Measurements from ENCODE around the gene PRICKLE2. TPM values are rescaled to one million over a fixed set of nuclear protein-coding genes. Genes with fewer than 3 reads are reported as not detected.

Gene PRICKLE2
- total and polyA plus RNA-seq, 2 experiments from 2014 or later: 8.5 to 30.3 TPM

- H3K9me3 ChIP-seq (ENCODE audit: low read depth): no peaks in the 10 kb centered on the region
- H3K79me2 ChIP-seq: peaks cover 22% of the 10 kb centered on the region
- H2AFZ ChIP-seq: no peak overlapping the region
- H3K36me3 ChIP-seq (replicated peaks; ENCODE audit: insufficient read depth, low read depth): no peaks in the 10 kb centered on the region
- H3K4me2 ChIP-seq: no peak overlapping the region
- peaks cover 28% of the 10 kb centered on the region for H3K4me1 ChIP-seq (ENCODE audit: insufficient read depth)
- no peaks in the 10 kb centered on the region for H3K27me3 ChIP-seq
- WGBS (ENCODE audit: low lambda C conversion rate, missing lambda C conversion rate): 99% methylated on average over 3 of the region's 3 CpGs
- H4K20me1 ChIP-seq (ENCODE audit: insufficient read depth, poor library complexity, severe bottlenecking): no peaks in the 10 kb centered on the region
- no peak overlapping the region for H3K4me3 ChIP-seq
- TF ChIP-seq EZH2 (IDR thresholded peaks at IDR 0.05; ENCODE audit: borderline replicate concordance) (no peak), EZH2phosphoT487 (IDR thresholded peaks at IDR 0.05; ENCODE audit: low read depth, severe bottlenecking, unreplicated experiment) (no peak), CTCF (IDR thresholded peaks at IDR 0.05; ENCODE audit: poor library complexity) (no peak)
- H3K9me2 ChIP-seq (replicated peaks; ENCODE audit: insufficient read depth): no peaks in the 10 kb centered on the region
- DNase-seq (ENCODE audit: low spot score): no peak
- H3K27ac ChIP-seq: peak overlapping the region; percentile 18
Measured at GRCh38 chr3:64184621-64185020, 40.6 kb downstream of the PRICKLE2 start.

- H3K79me2 ChIP-seq: peaks cover 20% of the 10 kb centered on the region
Measured at GRCh38 chr3:64179860-64180259, 45.4 kb downstream of the PRICKLE2 start.

GRCh38 chr3:64179249-64179648, 46.0 kb downstream of the PRICKLE2 start:
- H3K36me3 ChIP-seq (replicated peaks; ENCODE audit: insufficient read depth, low read depth): no peaks in the 10 kb centered on the region
- H3K9me2 ChIP-seq (replicated peaks; ENCODE audit: insufficient read depth): no peaks in the 10 kb centered on the region
- H3K4me3 ChIP-seq: no peak overlapping the region
- H3K4me1 ChIP-seq (ENCODE audit: insufficient read depth): peaks cover 6% of the 10 kb centered on the region
- peaks cover 18% of the 10 kb centered on the region for H3K79me2 ChIP-seq
- no peaks in the 10 kb centered on the region for H3K9me3 ChIP-seq (ENCODE audit: low read depth)
- H2AFZ ChIP-seq: no peak overlapping the region
- no peak overlapping the region for H3K4me2 ChIP-seq
- no peaks in the 10 kb centered on the region for H3K27me3 ChIP-seq
- TF ChIP-seq EZH2 (IDR thresholded peaks at IDR 0.05; ENCODE audit: borderline replicate concordance) (no peak), CTCF (IDR thresholded peaks at IDR 0.05; ENCODE audit: poor library complexity) (peak; percentile 7)
- H3K27ac ChIP-seq: no peak overlapping the region
- WGBS (ENCODE audit: low lambda C conversion rate, missing lambda C conversion rate): 97% methylated on average over 4 of the region's 4 CpGs
- no peaks in the 10 kb centered on the region for H4K20me1 ChIP-seq (ENCODE audit: insufficient read depth, poor library complexity, severe bottlenecking)
- DNase-seq (ENCODE audit: low spot score): no peak

More at GRCh38 chr3:64179860-64180259, 45.4 kb downstream of the PRICKLE2 start:
- H3K9me3 ChIP-seq (ENCODE audit: low read depth): no peaks in the 10 kb centered on the region
- no peak for DNase-seq (ENCODE audit: low spot score)
- H3K27ac ChIP-seq: no peak overlapping the region
- no peaks in the 10 kb centered on the region for H3K36me3 ChIP-seq (replicated peaks; ENCODE audit: insufficient read depth, low read depth)
- peaks cover under 1% of the 10 kb centered on the region for H3K4me1 ChIP-seq (ENCODE audit: insufficient read depth)
- H3K27me3 ChIP-seq: no peaks in the 10 kb centered on the region
- TF ChIP-seq EZH2 (IDR thresholded peaks at IDR 0.05; ENCODE audit: borderline replicate concordance): no peak
- no peak for TF ChIP-seq EZH2phosphoT487 (IDR thresholded peaks at IDR 0.05; ENCODE audit: low read depth, severe bottlenecking, unreplicated experiment)
- TF ChIP-seq CTCF (IDR thresholded peaks at IDR 0.05; ENCODE audit: poor library complexity): no peak
- no peaks in the 10 kb centered on the region for H4K20me1 ChIP-seq (ENCODE audit: insufficient read depth, poor library complexity, severe bottlenecking)
- WGBS (ENCODE audit: low lambda C conversion rate, missing lambda C conversion rate): 79% methylated on average over 1 of the region's 1 CpG
- no peak overlapping the region for H3K4me3 ChIP-seq
- H2AFZ ChIP-seq: no peak overlapping the region
- H3K4me2 ChIP-seq: no peak overlapping the region
- H3K9me2 ChIP-seq (replicated peaks; ENCODE audit: insufficient read depth): no peaks in the 10 kb centered on the region

GRCh38 chr3:64178419-64178818, 46.8 kb downstream of the PRICKLE2 start:
- peaks cover 9% of the 10 kb centered on the region for H3K4me1 ChIP-seq (ENCODE audit: insufficient read depth)
- no peaks in the 10 kb centered on the region for H4K20me1 ChIP-seq (ENCODE audit: insufficient read depth, poor library complexity, severe bottlenecking)
- DNase-seq (ENCODE audit: low spot score): no peak
- no peak for TF ChIP-seq CTCF (IDR thresholded peaks at IDR 0.05; ENCODE audit: poor library complexity)
- no peak for TF ChIP-seq EZH2 (IDR thresholded peaks at IDR 0.05; ENCODE audit: borderline replicate concordance)
- TF ChIP-seq EZH2phosphoT487 (IDR thresholded peaks at IDR 0.05; ENCODE audit: low read depth, severe bottlenecking, unreplicated experiment): no peak
- 52% methylated on average over 2 of the region's 2 CpGs for WGBS (ENCODE audit: low lambda C conversion rate, missing lambda C conversion rate)
- no peak overlapping the region for H3K4me2 ChIP-seq
- H3K4me3 ChIP-seq: no peak overlapping the region
- H3K79me2 ChIP-seq: peaks cover 12% of the 10 kb centered on the region
- no peaks in the 10 kb centered on the region for H3K9me3 ChIP-seq (ENCODE audit: low read depth)
- no peaks in the 10 kb centered on the region for H3K27me3 ChIP-seq
- H3K36me3 ChIP-seq (replicated peaks; ENCODE audit: insufficient read depth, low read depth): no peaks in the 10 kb centered on the region
- no peak overlapping the region for H2AFZ ChIP-seq
- H3K27ac ChIP-seq: no peak overlapping the region
- H3K9me2 ChIP-seq (replicated peaks; ENCODE audit: insufficient read depth): no peaks in the 10 kb centered on the region

All from hepatocyte (in vitro differentiated cells).